Measurements from ENCODE around the gene EVA1C.

DNA sequence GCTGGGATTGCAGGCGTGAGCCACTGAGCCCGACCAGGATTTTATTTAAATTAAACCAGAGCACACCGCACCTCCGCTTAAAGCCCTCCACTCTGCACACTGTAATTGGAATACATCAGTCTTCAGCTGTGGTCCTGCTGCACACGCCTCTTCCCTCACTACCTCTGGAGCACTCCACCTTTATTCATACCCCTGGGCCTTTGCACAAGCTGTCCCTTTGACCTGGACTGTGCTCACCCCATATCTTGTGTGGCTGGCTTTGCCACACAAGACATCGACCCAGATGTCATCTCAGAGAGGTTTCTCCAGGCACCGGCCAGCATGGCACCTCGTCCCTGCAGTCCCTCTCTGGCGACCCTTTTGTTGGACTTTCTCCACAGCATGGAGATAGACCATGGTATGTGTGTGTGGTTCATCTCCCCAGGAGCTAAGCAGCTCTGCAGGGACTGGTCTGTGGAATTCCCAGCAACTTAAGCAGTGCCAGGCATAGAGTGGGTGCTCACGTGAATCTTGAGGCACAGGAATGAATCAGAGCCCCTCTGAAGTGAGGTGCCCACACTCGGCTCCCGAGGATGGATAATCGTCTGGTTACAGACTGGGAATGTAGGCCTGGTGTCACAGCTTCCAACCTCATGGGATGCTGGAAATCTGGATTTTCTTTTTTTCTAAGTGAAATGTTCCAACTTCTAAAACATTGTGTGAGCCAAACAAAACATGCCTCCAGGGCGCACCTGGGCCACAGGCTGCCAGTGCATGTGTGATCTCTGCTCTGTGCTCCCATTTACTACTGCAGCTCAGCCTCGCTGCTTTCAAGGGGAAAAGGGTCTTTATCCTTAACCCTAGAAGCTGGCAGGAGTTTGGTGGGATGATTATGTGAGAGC, 61.9 kb downstream of the EVA1C start:
- TF ChIP-seq, protein P1, sequence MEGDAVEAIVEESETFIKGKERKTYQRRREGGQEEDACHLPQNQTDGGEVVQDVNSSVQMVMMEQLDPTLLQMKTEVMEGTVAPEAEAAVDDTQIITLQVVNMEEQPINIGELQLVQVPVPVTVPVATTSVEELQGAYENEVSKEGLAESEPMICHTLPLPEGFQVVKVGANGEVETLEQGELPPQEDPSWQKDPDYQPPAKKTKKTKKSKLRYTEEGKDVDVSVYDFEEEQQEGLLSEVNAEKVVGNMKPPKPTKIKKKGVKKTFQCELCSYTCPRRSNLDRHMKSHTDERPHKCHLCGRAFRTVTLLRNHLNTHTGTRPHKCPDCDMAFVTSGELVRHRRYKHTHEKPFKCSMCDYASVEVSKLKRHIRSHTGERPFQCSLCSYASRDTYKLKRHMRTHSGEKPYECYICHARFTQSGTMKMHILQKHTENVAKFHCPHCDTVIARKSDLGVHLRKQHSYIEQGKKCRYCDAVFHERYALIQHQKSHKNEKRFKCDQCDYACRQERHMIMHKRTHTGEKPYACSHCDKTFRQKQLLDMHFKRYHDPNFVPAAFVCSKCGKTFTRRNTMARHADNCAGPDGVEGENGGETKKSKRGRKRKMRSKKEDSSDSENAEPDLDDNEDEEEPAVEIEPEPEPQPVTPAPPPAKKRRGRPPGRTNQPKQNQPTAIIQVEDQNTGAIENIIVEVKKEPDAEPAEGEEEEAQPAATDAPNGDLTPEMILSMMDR (IDR thresholded peaks at IDR 0.05) = no peak
- TF ChIP-seq POLR2AphosphoS5 (IDR thresholded peaks at IDR 0.05) = no peak
